H7 (cell line): Measurements from ENCODE around the gene RRAD. TPM values are rescaled to one million over a fixed set of nuclear protein-coding genes. Genes with fewer than 3 reads are reported as not detected.

ENCODE experiments used
- DNase-seq: peaks from one replicate; pipeline ENCODE4 v3.0.0; 2012
- H3K27me3 ChIP-seq: 2 replicates; pipeline ENCODE4 v1.6.0; 2011; ENCODE audit warnings: mild to moderate bottlenecking, low read length; ENCODE audit not compliant: control insufficient read depth, insufficient read depth
- H3K36me3 ChIP-seq: replicated peaks from 2 replicates; pipeline ENCODE4 v1.5.1; 2011; ENCODE audit warnings: low read length; ENCODE audit not compliant: control insufficient read depth, insufficient read depth
- H3K4me3 ChIP-seq: 2 replicates; pipeline ENCODE4 v1.5.1; 2011; ENCODE audit warnings: low read depth, mild to moderate bottlenecking, control low read depth, low read length, moderate library complexity; ENCODE audit not compliant: insufficient read depth
- total RNA-seq: library from RNA; depleted of rRNA; stranded (reverse); fragments of >200 nt; shearing (Covaris generic); gene quantifications from 2 replicates; pipeline ENCODE4 v1.2.3, GENCODE V29; 2014

Gene RRAD
- total RNA-seq, 1 experiment from 2014 or later = 0.10 TPM

DNA sequence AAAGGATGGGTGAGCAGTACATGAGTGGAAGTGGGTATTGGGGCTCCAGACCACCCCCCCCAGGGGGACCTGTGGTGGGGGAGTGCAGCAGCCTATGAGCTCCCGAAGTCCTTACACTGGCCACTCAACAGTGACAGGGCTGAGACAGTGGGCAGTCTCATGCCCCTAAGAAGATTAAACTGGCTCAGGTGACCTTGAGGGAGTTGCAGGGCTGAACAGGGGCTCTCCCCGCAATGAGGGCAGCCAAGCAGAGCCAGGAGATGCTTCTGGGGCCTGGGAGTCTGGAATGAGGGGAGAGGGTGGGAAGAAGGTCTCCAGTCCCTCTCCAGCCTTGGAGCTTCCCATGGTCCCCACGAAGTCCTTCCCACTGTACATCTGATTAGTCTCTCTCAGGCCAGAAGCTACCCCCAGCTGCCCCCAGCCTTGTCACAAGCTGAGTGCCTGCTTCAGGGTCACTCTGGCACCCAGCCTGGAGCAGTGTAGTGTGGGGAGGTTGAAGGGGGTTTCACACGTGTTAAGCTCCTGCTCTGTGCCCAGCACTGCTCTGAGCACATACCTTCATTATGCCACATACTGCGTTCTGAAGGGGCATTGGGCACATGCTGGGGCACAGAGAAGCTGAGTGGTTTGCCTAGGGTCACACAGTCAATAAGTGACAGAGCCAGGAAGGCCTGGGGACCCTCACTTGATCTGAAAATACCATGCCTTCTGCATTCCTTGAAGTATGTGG is 5.6 kb downstream of the RRAD start:
- no peaks in the 10 kb centered on the region for H3K36me3 ChIP-seq
- peaks cover 17% of the 10 kb centered on the region for H3K27me3 ChIP-seq
- DNase-seq = no peak
- no peak overlapping the region for H3K4me3 ChIP-seq

DNA sequence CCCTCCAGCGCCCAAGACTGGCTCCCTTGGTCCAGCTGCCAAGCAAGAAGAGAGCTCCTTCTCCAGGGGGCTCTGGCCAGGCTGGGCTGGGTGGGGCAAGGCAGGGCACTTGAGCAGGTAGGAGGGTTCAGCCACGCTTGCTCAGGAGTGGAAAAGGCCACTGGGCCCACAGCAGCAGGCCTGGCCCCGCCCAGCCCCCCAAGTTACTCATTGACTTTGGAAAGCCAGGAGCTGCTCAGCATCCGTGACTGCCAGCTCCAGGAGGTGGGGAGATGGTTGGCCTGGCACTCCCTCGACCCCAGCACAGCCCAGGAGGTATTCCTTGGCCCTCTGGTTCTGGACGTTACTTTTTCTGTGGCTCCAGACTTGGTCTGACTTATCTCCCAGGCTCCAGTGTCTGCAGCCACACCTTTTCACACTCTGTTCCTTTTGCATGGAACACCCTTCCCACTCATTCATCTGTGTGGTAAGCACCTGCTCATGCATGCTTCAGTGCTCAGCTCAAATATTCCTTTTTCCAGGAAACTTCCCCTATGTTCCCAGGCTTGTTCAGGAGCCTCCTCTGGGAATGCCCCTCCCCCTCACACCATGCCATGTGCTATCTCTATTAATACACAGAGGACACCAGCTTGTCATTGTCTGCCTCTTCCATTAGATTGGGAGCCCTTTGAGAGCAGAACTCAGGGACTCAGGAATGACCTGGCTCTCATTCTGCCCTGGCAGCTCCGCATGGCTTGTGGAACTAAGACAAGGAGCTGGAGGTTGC is 6.3 kb downstream of the RRAD start, which contains the start of gene CDH16:
TSS of gene CDH16 (minus strand) at position 83 of the 766 bp plus-strand sequence. CDS start 820 bp downstream, outside the sequence.
- H3K27me3 ChIP-seq = peaks cover 10% of the 10 kb centered on the region
- no peaks in the 10 kb centered on the region for H3K36me3 ChIP-seq
- no peak within 1 kb of the TSS for H3K4me3 ChIP-seq
- DNase-seq = no peak

DNA sequence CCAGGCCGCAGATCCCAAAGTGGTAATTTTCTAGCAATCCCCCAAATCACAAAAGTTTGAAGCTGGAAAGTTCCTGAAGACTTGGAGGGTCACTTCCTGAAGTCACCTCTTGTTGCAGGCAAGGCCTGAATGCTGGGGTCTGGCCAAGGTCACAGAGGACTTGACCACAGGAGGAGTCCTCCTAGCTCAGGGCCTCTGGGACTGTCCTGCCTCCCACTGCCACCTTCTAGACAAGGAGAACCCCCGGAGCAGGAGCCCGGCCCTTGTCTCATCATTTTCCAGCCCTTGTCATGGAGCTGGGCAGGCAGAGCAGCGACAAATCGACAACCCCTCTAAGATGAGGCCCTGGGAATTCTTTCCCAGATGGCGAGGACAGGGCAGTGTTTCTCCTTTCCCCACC is 7.0 kb downstream of the RRAD start:
- no peak for DNase-seq
- Histone ChIP-seq H3K4me3 (no peak overlapping the region), H3K27me3 (peaks cover 4% of the 10 kb centered on the region; the same call in 1 of the 2 replicates), H3K36me3 (no peaks in the 10 kb centered on the region)

DNA sequence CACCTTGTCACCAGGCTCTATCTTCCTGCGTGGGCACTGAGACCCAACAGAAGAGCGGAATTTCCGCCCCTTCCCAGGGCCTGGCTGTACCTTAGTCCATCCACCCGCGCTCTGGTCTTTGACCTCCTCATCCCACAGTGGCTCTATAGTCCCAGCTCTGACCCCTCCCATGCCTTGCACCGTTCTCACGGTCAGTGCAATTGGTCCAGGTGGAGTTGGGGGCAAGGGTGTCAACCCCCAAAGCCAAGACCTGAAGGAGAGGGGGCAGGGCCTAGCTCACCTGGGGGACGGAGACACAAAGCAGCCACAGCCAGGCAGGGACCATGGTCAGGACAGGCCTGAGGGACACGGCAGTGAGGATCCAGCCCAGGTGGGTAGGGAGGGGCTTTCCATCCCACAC is 7.6 kb downstream of the RRAD start:
- H3K27me3 ChIP-seq = no peaks in the 10 kb centered on the region; the same call in 1 of the 2 replicates
- no peak overlapping the region for H3K4me3 ChIP-seq
- no peak for DNase-seq
- H3K36me3 ChIP-seq = no peaks in the 10 kb centered on the region

DNA sequence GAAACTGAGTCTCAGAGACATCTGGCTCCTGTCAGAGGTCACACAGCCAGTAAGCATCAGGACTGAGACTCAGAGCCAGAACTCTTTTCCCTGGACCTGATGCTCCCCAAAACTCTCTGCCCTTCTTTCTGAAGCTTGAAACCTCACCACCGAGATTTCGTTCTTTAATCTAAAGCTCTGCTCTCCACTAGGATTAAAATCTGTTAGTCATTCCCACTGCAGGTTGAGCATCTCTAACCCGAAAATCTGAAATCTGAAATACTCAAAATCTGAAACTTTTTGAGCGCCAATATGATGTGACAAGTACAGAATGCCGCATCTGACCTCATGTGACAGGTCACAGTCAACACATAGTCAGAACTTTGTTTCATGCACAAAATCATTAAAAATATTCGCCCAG is 8.8 kb downstream of the RRAD start:
- Histone ChIP-seq H3K27me3 (peaks cover 2% of the 10 kb centered on the region), H3K36me3 (no peaks in the 10 kb centered on the region), H3K4me3 (no peak overlapping the region)
- DNase-seq = no peak

DNA sequence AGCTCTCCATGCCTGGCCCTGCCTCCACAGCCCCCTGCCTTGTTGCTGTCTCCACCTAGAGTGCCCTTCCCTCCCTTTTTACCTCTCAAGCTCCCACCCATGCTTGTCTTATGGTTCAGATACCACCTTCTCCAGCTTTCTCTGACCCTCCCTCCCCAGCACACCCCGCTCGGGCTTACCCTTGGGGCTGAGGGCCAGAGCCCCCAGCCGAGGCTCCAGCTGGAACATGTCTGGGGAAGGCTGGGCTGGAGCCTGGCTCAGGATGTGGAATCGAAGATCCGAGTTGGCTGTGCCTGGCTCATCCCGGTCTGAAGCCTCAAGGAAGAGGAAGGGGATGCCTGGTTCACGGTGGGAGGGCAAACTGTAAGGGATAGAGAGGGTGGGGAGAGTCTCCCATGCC is 10.3 kb downstream of the RRAD start:
- Histone ChIP-seq H3K36me3 (no peaks in the 10 kb centered on the region), H3K4me3 (no peak overlapping the region), H3K27me3 (peaks cover 2% of the 10 kb centered on the region)
- no peak for DNase-seq

DNA sequence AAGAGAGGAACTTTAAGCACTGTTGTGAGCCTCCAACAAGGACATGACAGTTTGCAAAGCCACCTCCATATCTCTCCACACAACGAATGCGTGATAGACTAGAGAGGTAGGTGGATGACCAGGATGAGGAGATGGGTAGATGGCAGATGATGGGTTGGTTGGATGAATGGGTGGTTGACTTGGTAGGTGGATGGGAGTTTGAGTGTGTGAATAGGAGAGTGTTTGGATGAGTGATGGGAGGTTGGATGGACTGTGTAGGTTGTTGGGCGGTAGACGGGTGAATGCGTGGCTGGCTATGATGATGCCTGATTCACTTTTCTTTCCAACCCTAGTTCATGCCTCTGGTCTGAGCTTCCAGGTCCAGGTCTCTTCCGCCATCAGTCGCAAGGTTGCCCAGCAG is 10.8 kb downstream of the RRAD start:
- peaks cover 2% of the 10 kb centered on the region for H3K27me3 ChIP-seq
- no peaks in the 10 kb centered on the region for H3K36me3 ChIP-seq
- no peak overlapping the region for H3K4me3 ChIP-seq

DNA sequence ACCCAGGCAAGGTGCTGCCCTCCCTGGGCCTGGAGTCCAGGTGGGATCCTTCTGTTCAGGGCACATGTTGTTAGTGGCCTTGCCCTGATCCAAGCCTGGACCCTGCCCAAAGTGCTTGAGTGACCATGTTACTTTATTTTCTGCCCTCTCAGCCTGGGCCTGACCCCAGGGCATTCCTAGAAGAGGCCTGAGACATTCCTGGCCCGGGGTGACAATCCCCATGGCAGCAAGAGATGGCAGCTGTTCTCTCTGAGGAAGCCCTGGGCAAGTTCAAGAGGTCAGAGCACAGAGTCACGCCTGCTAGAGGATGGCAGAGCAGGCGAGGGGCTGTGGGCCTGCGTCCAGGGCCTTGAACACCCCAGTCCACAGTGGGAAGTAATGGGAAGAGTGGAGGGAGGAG is 11.6 kb downstream of the RRAD start:
- Histone ChIP-seq H3K36me3 (no peaks in the 10 kb centered on the region), H3K27me3 (peaks cover 2% of the 10 kb centered on the region), H3K4me3 (no peak overlapping the region)
- DNase-seq = no peak

More for the DNA sequence above, 10.8 kb downstream of the RRAD start:
- no peak for DNase-seq

DNA sequence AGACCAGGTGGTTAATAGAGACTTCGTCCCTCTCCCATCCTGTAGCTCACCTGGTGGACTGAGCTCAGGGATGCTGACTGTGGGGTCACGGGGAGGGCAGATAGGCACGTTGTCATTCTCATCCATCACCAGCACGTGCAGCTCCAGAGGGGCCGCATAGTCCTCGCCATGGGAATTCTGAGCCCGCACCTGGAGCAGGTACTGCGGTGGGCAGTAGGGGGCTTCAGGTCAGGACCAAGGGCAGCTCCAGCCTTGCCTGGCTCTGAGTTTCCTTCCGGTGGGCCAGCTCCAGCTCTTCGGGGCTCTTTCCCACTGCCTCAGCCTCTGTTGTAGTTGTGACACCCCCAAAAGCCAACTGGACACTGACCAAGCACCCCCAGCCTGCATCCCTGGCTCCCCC is 12.3 kb downstream of the RRAD start:
- peak; percentile 89 for DNase-seq
- H3K4me3 ChIP-seq = no peak overlapping the region
- H3K36me3 ChIP-seq = no peaks in the 10 kb centered on the region
- H3K27me3 ChIP-seq = peaks cover 2% of the 10 kb centered on the region

DNA sequence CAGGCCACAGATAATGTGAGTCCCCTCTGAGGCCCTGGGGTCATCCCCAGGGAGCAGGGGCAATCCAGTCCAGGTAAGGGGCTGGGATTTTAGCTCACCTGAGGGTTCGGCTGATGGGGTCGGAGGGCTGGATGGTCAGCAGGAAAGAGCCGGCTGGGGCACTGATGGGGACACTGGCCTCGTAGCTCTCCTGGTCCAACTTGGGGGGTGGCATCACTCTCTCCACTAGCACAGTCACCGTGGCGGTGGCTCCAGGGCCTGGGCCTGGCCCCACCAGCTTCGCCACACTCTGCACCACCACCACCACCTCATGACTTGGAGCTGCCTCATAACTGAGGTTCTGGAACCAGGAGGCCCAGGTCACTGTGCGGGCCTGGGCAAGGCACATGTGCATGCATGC is 13.5 kb downstream of the RRAD start:
- Histone ChIP-seq H3K36me3 (no peaks in the 10 kb centered on the region), H3K27me3 (peaks cover 2% of the 10 kb centered on the region), H3K4me3 (no peak overlapping the region)
- DNase-seq = peak; percentile 35

DNA sequence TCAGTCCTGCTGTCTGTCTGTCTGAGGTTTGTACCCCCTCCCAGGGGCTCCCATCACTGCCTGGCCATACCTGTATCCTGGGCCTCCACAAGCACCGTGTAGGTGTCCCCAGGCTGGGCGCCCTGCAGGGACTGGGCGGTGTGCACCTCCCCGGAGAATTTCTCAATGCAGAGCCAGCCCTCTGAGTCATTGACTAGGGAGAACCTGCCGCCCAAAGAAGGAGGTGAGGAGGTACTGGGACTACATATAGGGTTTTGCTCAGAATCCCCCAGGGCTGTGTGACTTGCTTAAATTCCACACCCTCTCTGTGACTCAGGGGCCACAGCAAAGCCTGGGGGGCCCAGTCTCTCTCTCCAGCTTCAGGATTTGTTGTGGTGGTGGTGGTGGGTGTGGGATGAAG is 14.2 kb downstream of the RRAD start:
- Histone ChIP-seq H3K36me3 (no peaks in the 10 kb centered on the region), H3K27me3 (peaks cover 2% of the 10 kb centered on the region), H3K4me3 (no peak overlapping the region)
- DNase-seq = peak; percentile 41

DNA sequence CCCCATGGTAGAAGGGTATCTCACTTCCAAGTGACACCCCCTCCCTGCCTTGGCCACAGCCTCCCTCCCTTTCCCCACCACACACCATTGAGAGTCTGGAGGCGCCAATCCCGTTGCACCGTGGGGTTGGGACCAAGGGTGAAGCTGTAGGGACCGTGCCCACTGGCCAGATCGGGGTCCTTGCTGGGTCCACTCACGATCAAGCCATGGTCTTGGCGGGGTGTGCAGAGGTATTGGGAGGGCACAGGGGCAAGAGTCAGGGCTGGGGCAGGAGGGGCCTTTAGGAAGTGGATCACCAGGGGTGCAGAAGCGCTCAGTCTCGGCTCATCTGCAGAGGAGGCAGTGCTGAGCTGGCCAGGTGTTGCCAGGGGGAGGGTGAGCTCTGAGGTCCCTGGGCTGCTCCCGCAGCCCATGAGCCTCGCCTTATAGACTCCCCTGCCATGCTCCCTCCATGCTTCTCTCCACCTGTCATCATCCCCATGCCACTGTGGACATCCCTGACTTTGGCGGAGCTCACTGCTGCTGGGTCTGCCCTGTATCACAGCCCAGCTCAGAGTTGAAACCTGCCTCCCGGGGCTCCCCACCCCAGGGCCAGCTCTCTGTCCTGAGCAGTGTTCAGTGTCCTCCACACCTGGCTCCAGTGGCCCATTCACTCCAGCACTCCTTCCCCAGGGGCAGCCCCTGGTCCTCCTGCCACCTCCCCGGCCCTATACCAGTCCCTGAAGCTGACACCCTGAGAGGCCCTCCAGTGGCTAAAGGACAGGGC is 15.0 kb downstream of the RRAD start:
- Histone ChIP-seq H3K27me3 (peaks cover 2% of the 10 kb centered on the region), H3K4me3 (no peak overlapping the region), H3K36me3 (no peaks in the 10 kb centered on the region)
- DNase-seq = peak; percentile 59

DNA sequence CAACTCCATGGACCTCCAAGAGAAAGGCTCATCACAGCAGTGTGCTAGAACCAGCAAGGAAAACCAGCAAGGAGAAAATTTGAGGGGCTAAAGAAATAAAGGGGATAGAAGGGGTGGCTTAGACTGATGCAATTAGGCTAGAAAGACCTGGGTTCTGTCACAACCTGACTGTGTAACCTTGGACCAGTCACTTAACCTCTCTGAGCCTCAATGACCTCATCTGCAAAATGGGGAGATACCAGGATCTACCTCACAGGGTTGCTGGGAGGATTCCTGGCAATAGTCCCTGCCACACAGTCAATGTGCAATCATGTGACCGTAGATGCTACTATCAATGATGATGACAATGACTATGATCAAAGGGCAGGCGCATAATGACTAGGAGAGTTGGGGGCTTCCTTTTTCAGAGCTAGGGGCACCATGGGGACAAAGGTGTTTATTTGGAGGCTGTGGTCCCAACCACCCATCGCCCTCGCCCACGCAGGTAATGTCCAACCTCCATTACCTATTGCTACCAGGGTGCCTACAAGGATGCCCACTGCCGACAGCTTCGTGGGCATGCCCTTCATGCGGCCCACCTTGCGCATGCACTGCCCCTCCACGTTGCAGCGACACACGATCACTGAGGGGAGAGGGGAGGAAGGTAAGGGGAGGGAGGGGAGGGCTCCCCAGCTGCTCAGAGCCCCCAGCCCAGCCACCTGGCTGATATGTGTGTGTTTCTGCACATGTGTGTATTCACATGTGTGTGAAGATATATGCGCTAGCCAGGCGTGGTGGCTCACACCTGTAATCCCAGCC is 16.4 kb downstream of the RRAD start:
- peaks cover 2% of the 10 kb centered on the region for H3K27me3 ChIP-seq
- peak; percentile 22 for DNase-seq
- no peaks in the 10 kb centered on the region for H3K36me3 ChIP-seq
- no peak overlapping the region for H3K4me3 ChIP-seq

DNA sequence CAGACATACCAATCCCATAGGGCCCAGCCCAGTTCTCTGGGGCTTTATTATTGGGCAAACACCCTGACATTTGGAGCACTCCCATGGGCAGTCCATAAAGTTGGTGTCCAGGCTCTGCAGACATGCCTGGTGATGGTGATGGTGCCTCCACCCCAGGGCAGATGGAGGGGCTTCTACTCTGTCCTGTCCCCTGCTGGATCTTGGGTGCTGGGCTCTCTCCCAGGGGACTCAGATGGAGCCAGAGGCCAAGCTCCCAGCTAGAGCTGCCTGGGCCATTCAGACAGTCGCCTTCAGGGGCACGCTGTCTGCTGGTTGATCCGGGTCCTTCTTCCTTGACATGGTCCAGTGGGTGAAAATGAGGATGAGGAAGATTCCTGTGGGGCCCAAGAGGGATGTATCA is 17.2 kb downstream of the RRAD start:
- DNase-seq = peak; percentile 27
- Histone ChIP-seq H3K4me3 (no peak overlapping the region), H3K36me3 (no peaks in the 10 kb centered on the region)

More for the DNA sequence above, 17.2 kb downstream of the RRAD start:
- peaks cover 2% of the 10 kb centered on the region for H3K27me3 ChIP-seq
